ENCODE results near the gene WDR90.
"Not testable (repeated sequence)": the region's sequence is repeated elsewhere in the genome, so short reads cannot be mapped to it uniquely, and the experiment has no call there.

Gene WDR90

GRCh38 chr16:677316-678190, 28.4 kb downstream of the WDR90 start:
- no peak for DNase-seq

- no peak for DNase-seq
These were observed 29.2 kb downstream of the WDR90 start for GRCh38 chr16:678209-678857.

- peak; percentile 65 for DNase-seq
These were observed 30.0 kb downstream of the WDR90 start for GRCh38 chr16:678858-679813.

GRCh38 chr16:679814-680624, 30.9 kb downstream of the WDR90 start, which contains the start of gene STUB1:
TSS of gene STUB1 (plus strand) at chr16:680410. CDS start at chr16:680526, 116 bp downstream.
- peak; percentile 85 for DNase-seq

- no peak for DNase-seq
These were observed 31.4 kb downstream of the WDR90 start for GRCh38 chr16:680625-680945.

- DNase-seq, result peak; percentile 30
These were observed 32.0 kb downstream of the WDR90 start for GRCh38 chr16:680967-681745.

GRCh38 chr16:681746-682427, 32.7 kb downstream of the WDR90 start:
- DNase-seq, result no peak

- DNase-seq, result no peak
These were observed 33.6 kb downstream of the WDR90 start for GRCh38 chr16:682493-683395.

- no peak for DNase-seq
These were observed 34.4 kb downstream of the WDR90 start for GRCh38 chr16:683396-684070.

- DNase-seq, result peak; percentile 95
These were observed 35.1 kb downstream of the WDR90 start, which contains the start of gene JMJD8 for GRCh38 chr16:684071-684794. TSS of gene JMJD8 (minus strand) at chr16:684334. CDS start at chr16:684319, 15 bp downstream.

- no peak for DNase-seq
These were observed 36.0 kb downstream of the WDR90 start for GRCh38 chr16:684961-685696.

- peak; percentile 39 for DNase-seq
These were observed 36.8 kb downstream of the WDR90 start for GRCh38 chr16:685967-686366.

GRCh38 chr16:686459-687260, 37.5 kb downstream of the WDR90 start:
- no peak for DNase-seq

GRCh38 chr16:687499-687898, 38.3 kb downstream of the WDR90 start:
- DNase-seq, result no peak

GRCh38 chr16:689175-689897, 40.2 kb downstream of the WDR90 start:
- no peak for DNase-seq

GRCh38 chr16:691242-691641, 42.1 kb downstream of the WDR90 start:
- DNase-seq, result not testable (repeated sequence)

Data from fibroblast of skin of right biceps (primary cell).